WERI-Rb-1 (cell line): ENCODE results near the gene EHBP1.

Source experiments
- DNase-seq: peaks from one replicate; pipeline ENCODE4 v3.0.0-alpha.2; 2020
- H3K27ac ChIP-seq: fragments of 250-450 bp; sonication (Bioruptor Pico); 2 replicates; pipeline ENCODE4 v1.5.1; 2020; ENCODE audit warnings: mild to moderate bottlenecking, moderate library complexity
- H3K27me3 ChIP-seq: fragments of 250-450 bp; sonication (Bioruptor Pico); 2 replicates; pipeline ENCODE4 v1.5.1; 2021; ENCODE audit warnings: mild to moderate bottlenecking, low read depth, moderate library complexity; ENCODE audit not compliant: insufficient read depth, severe bottlenecking
- H3K36me3 ChIP-seq: fragments of 250-450 bp; sonication (Bioruptor Pico); 2 replicates; pipeline ENCODE4 v1.5.1; 2020; ENCODE audit warnings: mild to moderate bottlenecking, moderate library complexity
- H3K4me3 ChIP-seq: 2 replicates; pipeline ENCODE4 v1.5.1; 2011; ENCODE audit warnings: low read depth, mild to moderate bottlenecking, control low read depth, low read length
- H3K9me3 ChIP-seq: fragments of 250-450 bp; sonication (Bioruptor Pico); 2 replicates; pipeline ENCODE4 v1.5.1; 2021; ENCODE audit warnings: mild to moderate bottlenecking, moderate library complexity; ENCODE audit not compliant: severe bottlenecking
- TF ChIP-seq, protein P1 (sequence below): IDR thresholded peaks from 2 replicates; pipeline ENCODE4 v1.5.1; 2011; ENCODE audit warnings: low read depth, mild to moderate bottlenecking, control low read depth, inconsistent platforms, low read length

EHBP1 gene

DNA sequence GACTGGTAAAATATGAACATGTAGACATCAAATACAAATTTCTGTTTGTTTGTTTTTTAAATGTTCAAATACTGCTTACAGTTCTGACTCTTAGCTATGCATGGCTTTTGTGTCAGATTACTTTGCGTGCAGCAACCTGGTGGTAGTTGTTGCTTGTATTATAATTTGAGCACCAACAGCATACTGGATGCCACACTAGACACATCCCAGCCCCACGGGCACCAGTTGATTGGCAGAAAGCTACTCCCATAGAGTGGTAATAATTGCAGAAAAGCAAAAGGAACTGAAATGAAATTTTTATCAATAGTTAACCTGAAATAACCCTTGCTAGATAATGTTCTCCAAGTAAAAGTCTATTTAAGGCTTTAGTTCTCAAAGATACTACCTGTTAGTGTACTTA is 91.6 kb downstream of the EHBP1 start:
- TF ChIP-seq, protein P1, sequence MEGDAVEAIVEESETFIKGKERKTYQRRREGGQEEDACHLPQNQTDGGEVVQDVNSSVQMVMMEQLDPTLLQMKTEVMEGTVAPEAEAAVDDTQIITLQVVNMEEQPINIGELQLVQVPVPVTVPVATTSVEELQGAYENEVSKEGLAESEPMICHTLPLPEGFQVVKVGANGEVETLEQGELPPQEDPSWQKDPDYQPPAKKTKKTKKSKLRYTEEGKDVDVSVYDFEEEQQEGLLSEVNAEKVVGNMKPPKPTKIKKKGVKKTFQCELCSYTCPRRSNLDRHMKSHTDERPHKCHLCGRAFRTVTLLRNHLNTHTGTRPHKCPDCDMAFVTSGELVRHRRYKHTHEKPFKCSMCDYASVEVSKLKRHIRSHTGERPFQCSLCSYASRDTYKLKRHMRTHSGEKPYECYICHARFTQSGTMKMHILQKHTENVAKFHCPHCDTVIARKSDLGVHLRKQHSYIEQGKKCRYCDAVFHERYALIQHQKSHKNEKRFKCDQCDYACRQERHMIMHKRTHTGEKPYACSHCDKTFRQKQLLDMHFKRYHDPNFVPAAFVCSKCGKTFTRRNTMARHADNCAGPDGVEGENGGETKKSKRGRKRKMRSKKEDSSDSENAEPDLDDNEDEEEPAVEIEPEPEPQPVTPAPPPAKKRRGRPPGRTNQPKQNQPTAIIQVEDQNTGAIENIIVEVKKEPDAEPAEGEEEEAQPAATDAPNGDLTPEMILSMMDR = no peak
- Histone ChIP-seq H3K36me3 (no peaks in the 10 kb centered on the region), H3K4me3 (no peak overlapping the region), H3K9me3 (no peaks in the 10 kb centered on the region), H3K27me3 (no peaks in the 10 kb centered on the region), H3K27ac (no peak overlapping the region)
- no peak for DNase-seq

DNA sequence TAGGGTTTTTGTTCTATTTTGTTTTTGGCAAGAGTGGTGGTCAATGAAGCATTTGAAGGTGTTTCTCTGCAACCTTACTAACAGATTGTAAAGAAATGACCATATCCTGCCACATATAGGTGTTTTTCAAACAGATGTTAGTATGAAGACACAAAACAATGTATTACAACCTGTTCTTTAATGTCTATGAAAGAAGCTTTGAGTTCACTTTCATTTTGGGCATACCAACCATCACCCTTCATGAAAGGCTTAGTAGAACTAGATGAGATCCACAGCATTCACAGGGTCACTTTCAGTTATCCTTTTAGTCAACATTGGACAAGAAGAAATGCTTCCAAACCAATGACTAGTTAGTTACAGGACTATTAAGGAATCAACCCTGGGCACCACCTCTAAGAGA is 95.1 kb downstream of the EHBP1 start:
- no peaks in the 10 kb centered on the region for H3K36me3 ChIP-seq
- H3K27me3 ChIP-seq = no peaks in the 10 kb centered on the region
- no peak overlapping the region for H3K27ac ChIP-seq
- DNase-seq = no peak
- H3K9me3 ChIP-seq = no peaks in the 10 kb centered on the region
- H3K4me3 ChIP-seq = no peak overlapping the region
- TF ChIP-seq, protein P1 = no peak

DNA sequence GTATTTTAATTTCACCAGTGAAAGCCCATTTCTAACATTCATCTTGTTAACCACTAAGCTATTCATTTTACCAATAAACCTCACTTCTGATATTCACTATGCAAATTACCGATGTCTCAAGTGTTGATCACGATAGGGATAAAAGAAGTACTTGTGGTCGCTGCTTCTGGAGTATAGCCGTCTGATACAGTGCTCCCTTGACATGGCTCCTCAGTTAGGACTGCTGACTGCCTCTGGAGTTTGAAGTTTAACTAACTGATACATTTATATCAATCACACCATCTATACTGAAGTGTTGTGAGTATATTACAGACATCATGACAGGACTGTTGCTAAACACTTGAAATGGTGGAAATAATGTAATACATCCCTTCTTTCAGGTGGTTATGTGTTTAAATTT is 95.6 kb downstream of the EHBP1 start:
- TF ChIP-seq, protein P1 = no peak
- Histone ChIP-seq H3K27me3 (no peaks in the 10 kb centered on the region), H3K27ac (no peak overlapping the region), H3K4me3 (no peak overlapping the region), H3K36me3 (no peaks in the 10 kb centered on the region), H3K9me3 (no peaks in the 10 kb centered on the region)
- no peak for DNase-seq

DNA sequence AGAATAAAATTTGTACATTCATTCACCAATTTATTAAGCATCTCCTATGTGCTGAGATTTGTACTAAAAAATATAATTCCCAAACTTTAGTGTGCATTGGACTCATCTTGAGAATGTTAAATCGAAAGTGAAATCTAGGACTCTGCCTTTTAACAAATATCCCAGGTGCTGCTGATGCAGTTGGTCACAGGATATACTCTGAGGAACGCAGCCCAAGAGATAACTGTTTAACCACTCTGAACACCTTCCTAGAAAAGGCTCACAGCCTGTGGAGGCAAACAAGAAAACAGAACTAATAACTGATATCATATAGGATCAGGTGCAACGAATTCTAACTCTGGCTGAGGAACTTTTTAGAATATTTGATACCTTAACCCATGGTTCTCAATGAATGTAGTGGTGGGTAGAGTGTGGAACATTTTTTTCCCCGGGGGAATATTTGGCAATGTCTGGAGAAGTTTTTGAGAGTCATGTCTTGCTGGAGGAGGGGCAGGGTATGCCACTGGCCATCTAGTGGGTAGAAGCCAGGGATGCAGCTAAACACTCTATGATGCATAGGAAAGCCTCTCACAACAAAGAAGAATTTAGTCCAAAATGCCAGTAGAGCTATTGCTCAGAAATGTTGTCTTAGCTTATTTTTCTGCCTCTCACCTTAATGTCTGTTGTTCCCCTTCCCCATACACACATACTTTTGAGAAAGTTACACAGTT is 96.5 kb downstream of the EHBP1 start:
- H3K36me3 ChIP-seq = no peaks in the 10 kb centered on the region
- TF ChIP-seq, protein P1 = 0 out of 2 replicates have a peak, but pooled peaks have one; percentile 13
- H3K4me3 ChIP-seq = no peak overlapping the region
- no peaks in the 10 kb centered on the region for H3K27me3 ChIP-seq
- no peaks in the 10 kb centered on the region for H3K9me3 ChIP-seq
- DNase-seq = no peak
- no peak overlapping the region for H3K27ac ChIP-seq

DNA sequence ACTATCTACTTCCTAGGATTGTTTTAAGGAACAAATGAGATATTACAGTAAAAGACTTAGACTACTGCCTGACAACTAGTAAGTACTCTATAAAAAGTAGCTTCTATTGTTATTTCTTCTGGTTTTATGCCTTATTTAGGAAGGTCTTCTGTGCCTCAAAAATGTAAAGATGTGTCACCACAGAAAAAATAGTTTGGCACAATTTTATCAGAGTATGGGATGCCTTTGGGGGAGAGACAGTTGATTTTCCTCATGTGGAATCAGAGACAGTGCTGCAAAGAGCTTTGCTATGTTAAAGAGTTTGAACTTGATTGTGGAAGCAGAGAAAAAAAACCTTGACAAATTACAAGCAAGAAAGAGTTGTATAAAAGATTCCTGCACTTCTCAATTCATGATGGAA is 98.4 kb downstream of the EHBP1 start:
- Histone ChIP-seq H3K27ac (no peak overlapping the region), H3K9me3 (no peaks in the 10 kb centered on the region), H3K27me3 (no peaks in the 10 kb centered on the region), H3K4me3 (no peak overlapping the region), H3K36me3 (no peaks in the 10 kb centered on the region)
- DNase-seq = no peak
- TF ChIP-seq, protein P1 = no peak

DNA sequence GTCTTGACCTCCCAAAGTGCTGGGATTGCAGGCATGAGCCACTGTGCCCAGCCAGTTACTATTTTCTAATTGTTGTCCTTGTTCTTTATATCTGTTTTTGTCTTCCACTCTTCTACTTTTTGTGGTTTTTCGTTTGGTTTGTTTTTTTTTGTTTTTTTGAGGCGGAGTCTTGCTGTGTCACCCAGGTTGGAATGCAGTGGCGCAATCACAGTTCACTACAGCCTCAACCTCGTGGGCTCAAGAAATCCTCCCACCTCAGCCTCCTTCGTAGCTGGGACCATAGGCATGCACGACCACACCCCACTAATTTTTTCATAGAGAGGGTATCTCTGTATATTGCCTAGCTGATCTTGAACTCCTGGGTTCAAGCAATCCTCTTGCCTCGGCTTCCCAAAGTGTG is 100.7 kb downstream of the EHBP1 start:
- Histone ChIP-seq H3K9me3 (no peaks in the 10 kb centered on the region), H3K4me3 (no peak overlapping the region), H3K27me3 (no peaks in the 10 kb centered on the region), H3K36me3 (no peaks in the 10 kb centered on the region), H3K27ac (no peak overlapping the region)
- DNase-seq = no peak
- TF ChIP-seq, protein P1 = no peak
